ENCODE results near the gene ZBTB38. TPM values are rescaled to one million over a fixed set of nuclear protein-coding genes. Genes with fewer than 3 reads are reported as not detected.

ZBTB38 gene
- total and polyA plus RNA-seq, 2 donors (not counting 3 experiments of a cell fraction or from before 2014, with no cell fraction given) = 31.1 to 85.2 TPM

DNA sequence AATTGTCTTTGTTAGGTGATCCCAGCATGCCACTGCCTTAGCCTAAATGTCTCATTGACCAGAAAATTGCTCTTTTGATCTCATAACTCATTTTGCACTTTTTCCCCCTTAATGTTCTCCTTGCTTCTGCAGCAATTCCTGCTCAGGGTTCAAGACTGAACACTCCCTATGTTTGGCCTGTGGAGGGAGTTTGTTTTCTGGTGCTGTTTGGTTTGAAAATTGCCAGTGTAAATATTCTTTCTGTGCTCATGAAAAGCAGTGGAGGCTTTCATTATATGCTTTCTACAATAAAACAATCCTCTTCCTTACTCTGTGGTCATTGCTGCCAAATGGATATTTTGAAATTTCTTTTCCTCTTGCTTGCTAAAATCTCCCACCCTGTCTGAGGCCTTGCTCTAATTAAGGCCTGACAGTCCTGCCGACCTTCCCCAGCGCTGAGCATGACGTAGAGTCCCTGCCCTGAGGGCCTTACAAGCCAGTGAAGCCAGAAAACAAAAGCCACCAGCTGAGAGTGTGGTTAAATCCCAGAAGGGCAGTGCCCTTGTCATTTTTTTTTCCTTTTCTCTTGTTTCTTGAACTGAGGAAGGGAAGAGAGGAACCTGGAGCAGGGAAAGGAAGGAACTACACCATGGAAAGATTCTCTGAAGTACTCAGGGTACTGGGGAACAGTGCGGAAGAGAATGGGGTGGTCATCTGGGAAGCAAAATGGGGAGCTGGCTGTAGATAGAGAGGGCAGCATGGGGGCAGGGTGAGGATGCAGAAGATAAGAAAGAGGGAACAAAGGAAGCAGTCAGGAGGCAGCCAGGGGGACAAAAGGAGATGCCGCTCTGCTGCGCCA, 24.8 kb downstream of the ZBTB38 start:
- no peak overlapping the region for H3K4me2 ChIP-seq (ENCODE audit: insufficient read depth, low read length)
- ChIA-PET CTCF (no interaction called here), POLR2A (no interaction called here)
- peaks cover 13% of the 10 kb centered on the region for H3K4me1 ChIP-seq (ENCODE audit: control insufficient read depth, extremely low read depth, insufficient read depth, low read length)
- FAIRE-seq = no peak
- H3K4me3 ChIP-seq (replicated peaks in 1 of 3; ENCODE audit: insufficient read depth in 1 of 3, low read depth in 1 of 3, low read length in 3 of 3) = no peak overlapping the region
- H3K9me1 ChIP-seq (replicated peaks; ENCODE audit: control insufficient read depth, extremely low read depth, insufficient read depth, low read length) = no peaks in the 10 kb centered on the region
- no peak overlapping the region for H3K9ac ChIP-seq (replicated peaks; ENCODE audit: extremely low read depth, insufficient read depth, low read length)
- no peak overlapping the region for H2AFZ ChIP-seq (ENCODE audit: low read depth, low read length)
- TF ChIP-seq GATA2 (IDR thresholded peaks at IDR 0.05; ENCODE audit: insufficient read depth, insufficient read length, low read depth, low read length) (no peak), POLR2AphosphoS5 (IDR thresholded peaks at IDR 0.05; ENCODE audit: insufficient read depth, low read depth, low read length) (no peak), POLR2A (IDR thresholded peaks at IDR 0.05; ENCODE audit: low read depth, low read length) (no peak), EZH2 (IDR thresholded peaks at IDR 0.05; ENCODE audit: borderline replicate concordance, low read depth, low read length, severe bottlenecking) (no peak), MYC (IDR thresholded peaks at IDR 0.05; ENCODE audit: low read depth, low read length) (no peak), JUN (IDR thresholded peaks at IDR 0.05; ENCODE audit: borderline replicate concordance, insufficient read depth, insufficient read length, low read depth) (no peak), FOS (IDR thresholded peaks at IDR 0.05; ENCODE audit: borderline replicate concordance, insufficient read depth, low read length) (no peak)
- TF ChIP-seq, protein P1, sequence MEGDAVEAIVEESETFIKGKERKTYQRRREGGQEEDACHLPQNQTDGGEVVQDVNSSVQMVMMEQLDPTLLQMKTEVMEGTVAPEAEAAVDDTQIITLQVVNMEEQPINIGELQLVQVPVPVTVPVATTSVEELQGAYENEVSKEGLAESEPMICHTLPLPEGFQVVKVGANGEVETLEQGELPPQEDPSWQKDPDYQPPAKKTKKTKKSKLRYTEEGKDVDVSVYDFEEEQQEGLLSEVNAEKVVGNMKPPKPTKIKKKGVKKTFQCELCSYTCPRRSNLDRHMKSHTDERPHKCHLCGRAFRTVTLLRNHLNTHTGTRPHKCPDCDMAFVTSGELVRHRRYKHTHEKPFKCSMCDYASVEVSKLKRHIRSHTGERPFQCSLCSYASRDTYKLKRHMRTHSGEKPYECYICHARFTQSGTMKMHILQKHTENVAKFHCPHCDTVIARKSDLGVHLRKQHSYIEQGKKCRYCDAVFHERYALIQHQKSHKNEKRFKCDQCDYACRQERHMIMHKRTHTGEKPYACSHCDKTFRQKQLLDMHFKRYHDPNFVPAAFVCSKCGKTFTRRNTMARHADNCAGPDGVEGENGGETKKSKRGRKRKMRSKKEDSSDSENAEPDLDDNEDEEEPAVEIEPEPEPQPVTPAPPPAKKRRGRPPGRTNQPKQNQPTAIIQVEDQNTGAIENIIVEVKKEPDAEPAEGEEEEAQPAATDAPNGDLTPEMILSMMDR (IDR thresholded peaks at IDR 0.05; ENCODE audit: extremely low read depth in 1 of 2, insufficient read depth in 1 of 2, low read depth in 1 of 2, low read length in 2 of 2) = no peak
- TF ChIP-seq, protein P2, sequence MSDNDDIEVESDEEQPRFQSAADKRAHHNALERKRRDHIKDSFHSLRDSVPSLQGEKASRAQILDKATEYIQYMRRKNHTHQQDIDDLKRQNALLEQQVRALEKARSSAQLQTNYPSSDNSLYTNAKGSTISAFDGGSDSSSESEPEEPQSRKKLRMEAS (IDR thresholded peaks at IDR 0.05; ENCODE audit: insufficient read depth, insufficient read length) = no peak
- DNase-seq (ENCODE audit: low read depth, low spot score) = no peak
- H3K79me2 ChIP-seq (ENCODE audit: control insufficient read depth, insufficient read depth, low read length) = no peaks in the 10 kb centered on the region
- BruUV-seq (replicated peaks) = no TSS peak
- intact Hi-C loops (cut with micrococcal nuclease) = no loop called here
- no peak overlapping the region for H3K27ac ChIP-seq (ENCODE audit: insufficient read depth, low read depth, low read length)
- dilution Hi-C loops (cut with MboI; ENCODE audit: extremely low pct_ligation_motif_present, low sequenced_read_pairs) = no loop called here
- H3K36me3 ChIP-seq (ENCODE audit: control insufficient read depth in 2 of 2, extremely low read depth in 1 of 2, insufficient read depth in 2 of 2, low read length in 2 of 2) = peaks cover 0 to 5% of the 10 kb centered on the region in 2 experiments
- H3K9me3 ChIP-seq (replicated peaks; ENCODE audit: control insufficient read depth, insufficient read depth, low read length) = no peaks in the 10 kb centered on the region
- H4K20me1 ChIP-seq (replicated peaks; ENCODE audit: control insufficient read depth, extremely low read depth, insufficient read depth, low read length) = no peaks in the 10 kb centered on the region
- no peaks in the 10 kb centered on the region for H3K27me3 ChIP-seq (ENCODE audit: control insufficient read depth in 2 of 2, insufficient read depth in 2 of 2, low read length in 2 of 2)

Data from endothelial cell of umbilical vein (primary cell).